ENCODE data around the gene KPNA1.

Gene KPNA1

DNA sequence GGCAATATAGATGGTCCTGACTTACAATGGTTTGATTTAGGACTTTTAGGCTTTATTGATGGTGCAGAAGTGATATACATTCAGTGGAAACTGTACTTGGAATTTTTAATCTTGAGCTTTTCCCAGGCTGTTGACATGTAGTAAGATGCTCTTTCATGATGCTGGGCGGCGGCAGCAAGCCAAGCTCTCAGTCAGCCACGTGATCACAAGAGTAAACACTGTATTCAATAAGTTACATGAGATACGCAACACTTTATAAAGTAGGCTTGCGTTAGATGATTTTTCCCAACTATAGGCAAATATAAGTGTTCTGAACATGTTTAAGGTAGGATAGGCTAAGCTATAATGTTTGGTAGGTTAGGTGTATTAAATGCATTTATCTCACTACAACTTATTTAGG, 31.4 kb upstream of the KPNA1 start:
- no peak for DNase-seq (ENCODE audit: low spot score)
- TF ChIP-seq, protein P1, sequence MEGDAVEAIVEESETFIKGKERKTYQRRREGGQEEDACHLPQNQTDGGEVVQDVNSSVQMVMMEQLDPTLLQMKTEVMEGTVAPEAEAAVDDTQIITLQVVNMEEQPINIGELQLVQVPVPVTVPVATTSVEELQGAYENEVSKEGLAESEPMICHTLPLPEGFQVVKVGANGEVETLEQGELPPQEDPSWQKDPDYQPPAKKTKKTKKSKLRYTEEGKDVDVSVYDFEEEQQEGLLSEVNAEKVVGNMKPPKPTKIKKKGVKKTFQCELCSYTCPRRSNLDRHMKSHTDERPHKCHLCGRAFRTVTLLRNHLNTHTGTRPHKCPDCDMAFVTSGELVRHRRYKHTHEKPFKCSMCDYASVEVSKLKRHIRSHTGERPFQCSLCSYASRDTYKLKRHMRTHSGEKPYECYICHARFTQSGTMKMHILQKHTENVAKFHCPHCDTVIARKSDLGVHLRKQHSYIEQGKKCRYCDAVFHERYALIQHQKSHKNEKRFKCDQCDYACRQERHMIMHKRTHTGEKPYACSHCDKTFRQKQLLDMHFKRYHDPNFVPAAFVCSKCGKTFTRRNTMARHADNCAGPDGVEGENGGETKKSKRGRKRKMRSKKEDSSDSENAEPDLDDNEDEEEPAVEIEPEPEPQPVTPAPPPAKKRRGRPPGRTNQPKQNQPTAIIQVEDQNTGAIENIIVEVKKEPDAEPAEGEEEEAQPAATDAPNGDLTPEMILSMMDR (IDR thresholded peaks at IDR 0.05) = no peak
- Histone ChIP-seq H3K4me3 (no peak overlapping the region), H3K27ac (no peak overlapping the region)

DNA sequence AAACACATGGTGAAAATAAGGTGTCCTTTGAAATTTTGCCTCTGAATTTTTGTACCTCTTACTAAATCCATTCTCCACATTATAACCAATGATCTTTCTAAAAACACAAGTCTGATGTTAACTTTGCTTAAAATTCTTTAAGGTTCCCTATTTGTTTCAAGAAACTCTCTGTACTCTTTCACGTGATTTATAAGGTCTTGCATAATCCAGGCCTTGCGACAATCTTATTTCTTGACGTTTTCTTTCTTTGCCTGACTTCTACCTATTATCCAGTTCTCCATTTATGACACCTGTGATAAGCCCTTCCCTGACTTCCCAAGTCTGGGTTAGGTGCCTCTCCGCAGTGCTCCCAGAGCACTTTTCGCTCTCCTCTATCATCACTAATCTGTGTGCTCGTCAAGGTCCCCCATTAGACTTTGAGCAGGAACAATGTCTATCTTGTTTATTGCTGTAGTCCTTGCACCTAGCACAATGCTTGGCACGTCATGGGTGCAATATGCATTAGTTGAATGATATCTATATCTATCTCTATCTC, 24.3 kb upstream of the KPNA1 start:
- TF ChIP-seq, protein P1 (IDR thresholded peaks at IDR 0.05) = no peak
- Histone ChIP-seq H3K27ac (no peak overlapping the region), H3K4me3 (no peak overlapping the region)
- no peak for DNase-seq (ENCODE audit: low spot score)

DNA sequence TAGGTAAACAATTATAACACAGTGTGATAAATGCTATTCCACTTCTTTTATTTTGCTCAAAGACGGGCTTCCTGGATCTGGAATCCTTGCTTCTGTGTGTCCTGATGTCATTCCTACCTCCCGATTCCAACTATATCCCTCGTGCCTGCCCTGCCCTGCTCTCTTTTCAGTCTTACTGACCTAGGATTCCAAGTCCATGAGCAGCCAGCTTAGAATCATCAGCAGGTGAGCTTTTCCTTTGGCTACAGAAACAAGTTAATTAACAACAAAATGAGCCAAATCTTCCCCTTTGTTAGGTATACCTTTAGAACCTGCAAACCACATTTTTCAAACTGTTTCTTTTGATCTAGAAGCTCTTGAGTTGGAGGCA, 21.9 kb upstream of the KPNA1 start:
- TF ChIP-seq, protein P1 (IDR thresholded peaks at IDR 0.05) = no peak
- DNase-seq (ENCODE audit: low spot score) = no peak
- Histone ChIP-seq H3K27ac (no peak overlapping the region), H3K4me3 (no peak overlapping the region)

DNA sequence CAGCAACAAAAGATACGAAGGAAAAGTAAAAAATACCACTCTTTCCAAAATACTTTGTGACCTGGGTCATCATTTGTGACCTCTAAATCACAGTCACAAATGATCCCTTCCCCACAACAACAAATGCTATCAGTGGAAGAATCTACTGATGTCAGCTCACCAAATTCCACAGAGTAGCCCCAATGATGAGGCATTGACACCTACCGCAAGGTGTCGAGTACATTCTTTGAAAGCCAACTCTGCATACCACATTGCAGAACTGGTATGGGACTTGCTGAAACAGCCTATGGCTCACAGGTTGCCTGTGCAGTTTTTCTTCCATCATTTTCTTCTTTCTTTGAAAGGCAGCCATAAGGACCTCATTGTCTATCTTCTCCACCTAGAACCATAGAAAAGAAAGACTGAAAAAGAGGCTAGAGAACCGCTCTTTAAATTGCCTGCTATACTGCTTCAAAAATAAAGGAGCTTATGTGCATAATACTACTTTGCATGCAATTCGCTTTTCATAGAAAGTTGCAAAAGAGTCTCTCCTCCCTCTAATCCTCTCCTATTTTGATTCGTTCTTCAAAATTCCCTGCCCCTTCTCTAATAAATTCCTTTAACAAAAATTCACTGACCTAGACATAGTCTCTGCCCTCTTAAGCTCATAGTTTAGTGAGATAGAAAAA, 21.4 kb upstream of the KPNA1 start:
- no peak overlapping the region for H3K4me3 ChIP-seq
- H3K27ac ChIP-seq = no peak overlapping the region
- TF ChIP-seq, protein P1 (IDR thresholded peaks at IDR 0.05) = no peak
- no peak for DNase-seq (ENCODE audit: low spot score)

DNA sequence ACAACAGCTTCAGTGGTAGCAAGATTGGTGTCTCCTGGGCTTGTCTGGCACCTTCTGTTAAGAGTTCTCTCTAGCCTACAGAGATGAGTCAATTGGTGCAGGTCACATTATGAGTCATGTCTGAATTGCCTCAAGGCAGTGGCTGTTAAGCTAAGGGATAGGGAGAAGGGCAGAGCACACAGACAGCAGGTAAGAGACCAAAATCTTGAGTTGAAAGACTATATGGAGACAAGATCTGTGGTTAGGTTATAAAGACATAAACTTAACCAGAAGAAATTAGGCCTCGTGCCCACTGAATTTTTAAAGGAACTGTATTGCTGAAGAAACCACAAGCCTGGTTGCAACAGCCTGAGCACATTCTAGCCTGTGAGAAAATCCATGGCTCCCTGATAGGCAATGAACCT, 19.2 kb upstream of the KPNA1 start:
- H3K27ac ChIP-seq = no peak overlapping the region
- TF ChIP-seq, protein P1 (IDR thresholded peaks at IDR 0.05) = no peak
- H3K4me3 ChIP-seq = no peak overlapping the region
- DNase-seq (ENCODE audit: low spot score) = no peak

DNA sequence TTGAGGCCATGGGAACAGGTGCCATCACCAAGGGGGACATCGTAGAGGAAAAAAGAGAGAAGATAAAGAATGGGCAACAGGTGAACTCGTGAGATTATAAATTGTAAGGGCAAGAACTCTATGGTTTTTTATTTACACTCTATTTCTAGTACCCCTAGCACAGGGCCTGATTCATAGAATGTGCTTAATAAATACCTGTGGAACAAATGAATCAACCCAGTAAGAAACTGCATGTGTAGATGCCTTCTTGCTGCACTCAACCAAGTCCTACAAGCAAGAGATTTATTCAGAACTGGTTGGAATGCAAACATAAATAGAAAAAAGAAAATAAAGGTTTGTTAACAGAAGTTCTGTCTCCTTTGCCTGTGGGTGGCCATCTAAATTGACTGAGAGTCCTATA, 18.7 kb upstream of the KPNA1 start:
- TF ChIP-seq, protein P1 (IDR thresholded peaks at IDR 0.05) = no peak
- no peak overlapping the region for H3K4me3 ChIP-seq
- no peak for DNase-seq (ENCODE audit: low spot score)
- no peak overlapping the region for H3K27ac ChIP-seq

DNA sequence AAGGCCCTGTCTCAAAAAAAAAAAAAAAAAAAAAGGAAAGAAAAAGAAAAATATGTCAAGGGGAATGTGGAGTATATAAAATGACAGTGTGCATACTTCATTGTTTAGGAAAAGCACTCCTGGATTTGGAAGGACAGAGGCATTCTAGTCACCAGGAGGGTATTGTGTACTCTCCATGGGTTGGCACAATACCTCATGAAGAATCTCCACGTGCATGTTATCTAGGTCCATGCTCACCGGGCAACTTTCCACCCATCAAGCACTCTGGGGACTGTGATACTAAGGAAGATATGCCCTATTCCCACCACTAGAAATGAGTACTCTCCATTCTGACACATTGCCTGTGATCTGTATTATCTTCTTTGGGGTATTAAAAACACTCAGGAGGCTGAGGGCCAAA, 15.4 kb upstream of the KPNA1 start:
- Histone ChIP-seq H3K4me3 (no peak overlapping the region), H3K27ac (no peak overlapping the region)
- DNase-seq (ENCODE audit: low spot score) = no peak
- TF ChIP-seq, protein P1 (IDR thresholded peaks at IDR 0.05) = no peak

All from coronary artery (tissue), 2 donors.